ENCODE results near the gene GPR84.
A peak's percentile ranks its signal among the peaks of the same experiment; 100 is the strongest.

The GPR84 gene

DNA sequence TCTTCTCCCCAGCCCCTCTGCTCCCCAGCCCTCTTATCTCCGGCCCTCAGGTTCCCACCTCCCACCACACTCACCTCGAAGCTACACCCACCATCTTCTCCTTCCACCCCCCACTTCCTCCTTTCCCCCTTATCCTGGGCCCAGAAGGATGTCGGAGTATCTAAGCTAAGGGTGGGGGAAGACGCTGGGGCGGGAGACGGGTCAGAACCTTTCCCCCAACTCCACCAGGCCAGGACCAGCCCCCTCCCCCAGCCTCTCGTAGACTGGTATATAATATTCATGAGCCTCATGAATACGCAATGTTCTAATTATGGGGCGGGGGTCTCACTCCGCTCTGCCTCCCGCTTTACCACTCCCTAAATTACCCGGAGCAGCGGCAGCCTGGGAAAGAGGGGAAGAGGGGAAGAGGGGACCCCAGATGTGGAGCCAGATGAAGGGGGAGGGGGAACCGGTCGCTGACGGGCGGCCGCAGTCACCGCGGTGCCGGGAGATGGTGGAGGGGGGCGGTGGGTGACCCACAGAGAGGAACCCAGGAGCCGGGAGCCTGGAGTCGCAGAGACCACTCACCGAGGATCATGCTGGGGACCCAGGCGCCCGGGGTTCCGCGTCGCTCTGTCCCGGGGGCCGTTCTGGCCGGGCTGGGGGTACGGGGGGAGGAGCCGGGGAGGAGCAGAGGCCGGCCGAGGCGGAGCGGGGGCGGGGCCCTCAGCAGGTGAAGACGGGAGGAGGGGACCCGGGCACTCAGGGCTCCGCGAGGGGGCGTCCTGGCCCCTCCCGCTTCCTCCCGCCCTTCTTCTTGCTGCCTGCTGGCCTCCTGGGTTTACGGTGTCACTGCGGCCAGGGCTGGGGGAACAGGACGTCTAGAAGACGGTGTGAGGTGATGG lies 26.6 kb upstream of the GPR84 start:
- no peak for DNase-seq

DNA sequence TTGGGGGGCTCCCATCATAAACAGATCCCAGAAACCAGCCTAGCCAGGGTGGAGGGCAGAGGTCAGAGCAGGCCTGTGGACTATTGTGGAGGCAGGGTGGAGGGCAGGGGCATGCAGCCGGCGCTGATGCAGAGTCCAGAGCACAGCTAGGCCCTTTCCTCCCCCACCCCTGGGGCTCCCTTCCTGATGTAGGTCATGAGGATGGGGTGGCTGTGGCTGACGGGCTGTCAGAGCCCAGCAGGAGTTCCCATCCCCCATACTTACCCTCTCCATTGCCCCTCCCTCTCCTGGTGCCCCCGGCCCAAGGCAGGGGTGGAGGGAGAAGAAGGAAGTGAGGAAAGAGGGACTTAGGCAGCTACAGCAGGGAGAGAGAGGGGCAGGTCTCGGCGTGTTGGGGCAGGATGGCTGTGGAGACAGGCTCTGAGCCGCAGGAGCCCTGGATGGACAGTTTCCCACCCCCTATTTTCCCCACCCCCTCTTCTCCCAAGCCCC lies 25.9 kb upstream of the GPR84 start:
- no peak for DNase-seq

DNA sequence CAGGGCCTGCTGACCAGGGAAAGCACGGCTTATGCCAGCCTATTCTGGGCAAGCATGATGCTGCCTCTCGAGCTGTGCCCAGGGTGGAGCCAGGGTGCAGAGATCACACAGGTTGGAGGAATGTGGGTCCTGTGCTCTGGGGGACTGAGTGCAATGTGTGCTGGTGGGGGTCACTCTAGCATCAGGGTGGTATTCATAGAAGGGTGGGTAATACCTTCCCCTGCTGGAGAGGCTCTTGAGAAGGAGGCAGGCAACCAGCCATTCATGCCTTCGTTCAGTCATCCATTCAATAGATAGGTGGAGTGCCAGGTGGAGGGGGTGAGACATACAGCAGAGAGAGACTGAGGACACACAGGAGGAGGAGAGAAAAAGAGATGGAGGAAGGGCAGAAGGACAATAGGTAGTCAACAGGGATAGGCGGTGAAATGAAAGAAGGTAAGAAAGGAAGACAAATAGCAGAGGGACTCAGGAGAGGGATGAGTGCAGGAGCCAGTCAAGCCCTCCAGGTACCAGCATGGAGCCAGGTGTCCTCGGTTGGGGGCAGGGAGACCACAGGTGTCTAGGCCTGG lies 25.4 kb upstream of the GPR84 start:
- DNase-seq: no peak

DNA sequence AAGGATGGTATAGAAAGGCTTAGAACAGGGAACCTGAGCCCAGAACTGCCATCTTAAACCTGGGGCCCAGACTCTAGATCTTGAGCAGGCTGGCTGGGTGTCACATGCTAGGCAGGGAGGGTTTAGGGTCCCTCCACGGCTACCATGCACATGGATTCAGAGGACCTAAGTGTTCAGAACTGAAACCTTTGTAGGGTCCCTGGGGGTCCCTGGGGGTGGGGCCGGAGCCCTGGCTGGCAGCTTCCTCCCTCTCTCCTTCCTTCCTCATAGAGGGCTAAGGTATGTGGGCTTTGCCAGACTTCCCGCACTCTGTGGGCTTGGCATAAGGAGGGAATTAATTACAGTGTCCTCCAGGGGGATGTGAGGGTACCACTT lies 24.8 kb upstream of the GPR84 start:
- no peak for DNase-seq

DNA sequence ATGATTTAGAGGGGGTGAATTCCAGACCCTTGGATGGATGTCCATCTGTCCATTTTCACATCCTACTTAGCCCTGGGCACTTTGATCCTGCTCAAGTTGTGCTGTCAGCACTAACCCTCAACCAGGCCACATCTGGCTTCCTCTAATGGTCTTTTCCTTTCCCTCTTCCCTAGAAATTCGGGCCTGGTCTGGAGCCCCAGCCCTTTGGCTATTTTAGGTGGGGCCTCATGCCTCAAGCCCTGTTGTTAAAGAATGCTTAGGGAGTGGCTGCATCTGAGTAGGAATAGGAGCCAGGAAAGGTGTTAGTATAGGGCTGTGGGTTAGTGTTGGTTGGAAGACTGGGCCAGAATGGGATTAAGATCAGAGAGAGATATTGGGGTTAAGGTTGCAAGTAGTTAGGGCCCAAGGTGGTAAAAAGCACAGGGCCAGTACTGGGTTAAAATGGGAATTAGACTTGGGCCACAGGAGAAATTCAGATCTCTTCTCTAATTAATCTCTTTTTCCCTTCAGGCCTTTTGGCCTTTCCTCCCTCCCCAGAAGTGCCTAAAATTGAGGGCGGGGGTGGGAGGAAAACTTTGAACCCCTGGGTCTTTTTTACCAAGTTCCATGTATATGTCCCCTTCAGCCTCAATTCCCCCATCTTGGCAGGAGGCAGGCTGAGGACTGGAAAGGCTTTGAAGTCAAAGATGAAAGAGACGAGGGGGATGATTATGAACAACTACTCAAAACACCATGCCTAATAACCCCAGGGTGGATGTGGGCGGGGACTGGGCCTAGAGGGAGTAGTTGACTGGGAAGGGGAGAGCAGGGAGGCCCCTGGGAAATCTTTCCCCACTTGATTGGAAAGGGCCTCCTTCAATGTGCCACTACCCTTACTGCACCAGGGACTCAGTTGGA lies 24.2 kb upstream of the GPR84 start:
- DNase-seq: no peak

DNA sequence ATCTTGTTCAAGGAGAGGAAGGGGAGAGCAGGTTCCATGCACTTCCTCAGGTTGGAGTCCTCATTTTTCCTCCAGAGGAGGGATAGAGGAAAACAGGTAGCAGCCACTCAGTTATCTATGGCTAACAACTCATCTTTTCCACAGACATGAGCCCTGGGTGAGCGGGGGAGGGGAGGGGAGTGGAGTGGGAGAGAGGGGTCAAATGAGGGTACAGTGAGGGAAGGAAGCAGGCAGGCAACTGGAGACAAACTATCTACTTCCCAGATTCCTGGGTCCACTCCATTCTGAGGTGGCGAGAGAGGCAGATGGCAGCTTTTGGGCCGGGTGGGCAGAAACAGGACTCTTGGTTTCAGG lies 22.8 kb upstream of the GPR84 start:
- no peak for DNase-seq

DNA sequence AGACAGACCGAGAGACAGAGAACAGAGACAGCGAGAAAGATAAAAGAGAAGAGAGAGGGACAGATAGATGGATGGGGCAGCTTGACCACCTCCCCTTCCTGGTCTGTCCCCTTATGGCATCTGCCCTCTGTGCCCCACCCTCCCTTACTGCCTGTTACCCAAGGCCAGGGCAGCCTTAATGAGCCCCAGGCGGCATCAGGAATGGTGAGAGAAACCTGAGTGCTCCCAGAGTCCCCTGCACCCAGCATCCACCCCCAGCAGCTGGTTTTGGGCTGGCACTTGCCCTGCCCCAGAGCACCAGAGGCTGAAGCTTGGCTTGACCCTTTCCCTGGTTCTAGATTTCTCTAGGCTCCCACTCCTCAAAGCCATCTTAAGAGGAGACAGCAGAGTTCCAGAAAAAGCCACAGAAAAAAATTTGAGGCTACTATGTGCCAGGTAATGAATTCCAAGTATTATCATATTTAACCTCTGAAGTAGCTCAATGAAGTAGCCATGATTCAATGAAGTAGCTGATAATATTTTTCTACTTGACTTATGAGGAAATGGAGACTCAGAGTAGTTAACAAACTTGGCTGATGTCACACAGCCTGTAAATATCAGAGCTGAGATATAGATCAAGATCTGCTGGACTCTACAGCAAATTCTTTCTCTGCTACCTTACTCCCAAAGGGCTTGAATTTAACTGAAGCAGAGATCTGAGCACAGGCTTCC lies 22.3 kb upstream of the GPR84 start:
- no peak for DNase-seq

DNA sequence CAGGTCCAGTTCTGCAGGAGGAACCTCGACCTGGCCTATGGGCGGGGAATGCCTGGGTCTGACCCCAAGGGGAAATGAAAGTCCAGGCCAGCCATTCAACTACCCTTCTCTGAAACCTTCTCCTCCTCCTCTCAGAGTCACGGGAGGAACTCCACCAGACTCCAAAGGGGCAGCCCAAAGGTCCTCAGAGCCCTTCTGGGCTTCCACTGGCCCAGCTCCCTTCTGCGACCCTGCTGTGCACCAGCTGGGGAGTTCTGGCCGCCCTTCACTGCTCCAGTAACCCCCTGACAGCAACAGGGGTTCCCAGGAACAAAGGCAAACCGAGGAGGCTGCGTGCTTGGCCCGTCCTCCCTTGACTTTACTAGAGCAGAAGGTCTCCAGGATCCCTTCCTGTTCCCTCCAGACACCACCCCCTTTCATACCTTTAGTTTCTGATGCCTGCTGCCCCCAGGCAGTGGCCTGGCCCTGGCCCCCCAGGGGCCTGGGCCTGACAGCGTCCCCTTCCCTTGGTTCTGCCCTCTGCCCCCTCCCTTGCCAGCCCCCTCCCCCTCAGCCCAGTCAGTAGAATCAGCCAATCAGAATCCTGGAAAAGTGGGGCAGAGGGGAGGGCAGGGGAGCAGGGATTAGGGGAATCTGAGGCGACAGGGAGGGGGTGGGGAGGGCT lies 21.1 kb upstream of the GPR84 start:
- no peak for DNase-seq

DNA sequence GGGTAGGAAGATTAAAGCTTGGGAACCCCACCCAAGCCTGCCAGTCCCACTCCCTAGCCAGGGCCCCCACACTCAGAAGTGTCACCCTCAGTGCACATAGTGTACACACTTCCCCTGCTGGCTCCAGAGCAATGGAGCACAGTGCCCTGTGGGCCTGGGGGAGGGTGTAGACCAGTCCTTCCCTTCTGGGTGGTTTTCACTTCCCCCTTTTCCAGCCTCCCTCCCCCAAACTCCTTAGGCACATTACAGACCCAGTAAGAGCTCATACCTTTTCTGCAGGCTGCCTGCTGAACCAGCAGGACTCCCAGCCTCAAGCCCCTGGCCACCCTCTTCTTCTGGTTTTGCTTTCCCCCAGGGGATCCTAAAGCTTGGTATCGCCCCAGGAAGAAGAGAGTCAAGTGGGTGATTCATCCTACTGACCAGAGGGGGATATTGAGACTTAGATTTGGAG lies 20.3 kb upstream of the GPR84 start, which contains the start of gene ZNF385A:
ZNF385A (minus strand) TSS at position 143 of the 451 bp plus-strand sequence. CDS start 219 bp downstream, outside the sequence.
- DNase-seq: no peak

DNA sequence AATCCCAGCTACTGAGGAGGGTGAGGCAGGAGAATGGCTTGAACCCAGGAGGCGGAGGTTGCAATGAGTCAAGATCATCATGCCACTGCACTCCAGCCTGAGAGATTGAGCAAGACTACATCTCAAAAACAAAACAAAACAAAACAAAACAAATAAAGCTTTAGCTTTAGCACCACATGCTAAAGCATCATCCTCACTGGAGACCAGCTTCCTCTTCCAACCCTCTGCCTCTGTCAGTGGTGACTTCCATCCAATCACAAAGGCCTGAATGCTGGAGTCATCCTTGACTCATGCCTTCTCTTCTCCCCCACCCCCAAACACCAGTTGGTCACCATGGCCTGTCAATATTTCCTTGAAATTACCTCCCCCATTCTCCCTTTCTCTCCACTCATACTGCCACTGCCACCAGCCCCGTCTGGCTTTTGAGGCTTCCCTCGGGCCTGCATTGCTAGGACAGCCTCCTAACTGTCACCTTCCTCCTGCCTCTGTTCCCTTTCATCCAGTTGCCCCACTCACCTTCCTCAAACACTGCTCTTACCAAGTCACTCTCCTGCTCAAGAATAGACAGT lies 18.8 kb upstream of the GPR84 start:
- peak; percentile 100 for DNase-seq

DNA sequence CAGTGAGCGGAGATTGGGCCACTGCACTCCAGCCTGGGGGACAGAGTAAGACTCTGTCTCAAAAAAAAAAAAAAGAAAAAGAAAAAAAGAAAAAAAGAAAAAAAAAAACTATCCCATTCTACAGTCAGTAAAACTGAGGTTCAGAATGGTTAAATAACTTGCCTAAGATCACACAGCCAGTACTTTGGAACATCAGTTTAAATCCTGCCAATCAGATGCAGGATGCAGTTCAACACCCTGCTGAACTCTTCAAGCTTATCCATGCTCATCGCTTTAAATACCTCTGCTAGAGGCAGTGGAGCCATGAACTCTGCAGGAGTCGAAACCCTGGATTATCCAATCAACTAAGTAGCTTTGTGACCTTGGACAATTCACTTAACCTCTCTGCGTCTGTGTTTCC lies 16.9 kb upstream of the GPR84 start:
- no peak for DNase-seq

DNA sequence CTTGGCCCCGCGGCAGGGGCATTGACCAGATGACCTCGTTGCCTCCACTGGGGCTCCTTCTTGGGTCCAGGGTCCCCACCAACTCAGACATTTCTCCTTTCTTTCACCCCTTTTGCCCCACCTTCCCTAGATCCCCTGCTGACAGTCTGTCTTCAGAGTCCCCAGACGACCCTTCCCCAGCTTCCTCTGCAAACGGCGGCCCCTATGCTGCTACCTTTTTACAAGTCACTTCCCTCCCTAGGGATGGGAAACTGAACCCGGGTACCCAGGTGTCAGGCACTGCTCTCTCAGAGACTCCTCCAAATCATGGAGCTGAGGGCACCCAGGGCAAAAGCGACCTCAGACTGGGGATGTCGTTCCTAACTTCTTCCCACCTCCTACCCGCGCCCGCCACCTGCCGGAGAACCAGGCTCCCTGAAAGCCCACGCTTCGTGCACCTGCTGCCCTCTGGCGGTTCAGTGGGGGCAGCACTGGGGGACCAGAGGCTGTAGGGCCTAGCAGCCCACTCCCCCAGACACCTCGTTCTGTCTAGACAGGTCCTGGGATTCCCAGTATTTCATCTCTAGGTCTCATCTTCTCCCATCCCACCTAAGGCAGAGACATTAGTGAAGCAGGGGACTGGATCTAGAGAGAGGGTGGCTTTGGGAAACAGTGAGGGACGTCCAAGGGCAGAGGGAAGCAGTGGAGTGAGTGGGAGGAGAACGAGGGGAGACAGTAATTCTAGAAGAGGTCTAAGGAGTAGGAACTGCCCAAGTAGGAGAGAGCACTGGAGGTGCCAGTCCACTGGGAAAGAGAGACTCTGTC lies 15.3 kb upstream of the GPR84 start:
- peak; percentile 100 for DNase-seq

DNA sequence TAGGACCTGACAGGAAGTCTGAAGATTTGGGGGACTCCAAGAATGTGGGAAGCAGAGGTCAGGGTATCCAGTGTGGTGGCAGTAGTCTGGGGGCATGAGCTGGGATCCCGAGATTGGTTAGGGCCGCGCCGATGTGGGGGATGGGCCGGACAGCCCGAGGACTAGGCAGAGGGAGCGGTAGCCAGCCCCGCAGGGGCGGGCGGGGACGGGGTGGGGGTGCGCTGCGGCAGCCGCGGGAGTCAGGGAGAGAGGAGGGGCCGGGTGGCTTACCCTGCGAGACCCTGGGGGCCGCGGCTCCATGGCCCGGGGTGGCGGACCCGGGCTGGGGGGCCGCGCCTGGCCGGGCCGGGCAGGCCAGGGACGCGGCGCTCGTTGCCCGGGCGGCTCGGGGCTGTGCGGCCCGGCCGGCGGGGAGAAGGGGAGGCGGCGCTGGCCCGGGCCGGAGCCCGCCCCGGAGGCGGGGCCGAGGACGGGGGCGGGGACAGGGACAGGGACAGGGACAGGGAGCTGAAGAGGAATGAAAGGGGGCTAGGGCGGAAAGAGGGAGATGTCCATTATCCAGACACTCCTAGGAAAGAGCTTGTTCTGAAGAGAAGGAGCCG lies 14.6 kb upstream of the GPR84 start:
- DNase-seq: peak; percentile 100

DNA sequence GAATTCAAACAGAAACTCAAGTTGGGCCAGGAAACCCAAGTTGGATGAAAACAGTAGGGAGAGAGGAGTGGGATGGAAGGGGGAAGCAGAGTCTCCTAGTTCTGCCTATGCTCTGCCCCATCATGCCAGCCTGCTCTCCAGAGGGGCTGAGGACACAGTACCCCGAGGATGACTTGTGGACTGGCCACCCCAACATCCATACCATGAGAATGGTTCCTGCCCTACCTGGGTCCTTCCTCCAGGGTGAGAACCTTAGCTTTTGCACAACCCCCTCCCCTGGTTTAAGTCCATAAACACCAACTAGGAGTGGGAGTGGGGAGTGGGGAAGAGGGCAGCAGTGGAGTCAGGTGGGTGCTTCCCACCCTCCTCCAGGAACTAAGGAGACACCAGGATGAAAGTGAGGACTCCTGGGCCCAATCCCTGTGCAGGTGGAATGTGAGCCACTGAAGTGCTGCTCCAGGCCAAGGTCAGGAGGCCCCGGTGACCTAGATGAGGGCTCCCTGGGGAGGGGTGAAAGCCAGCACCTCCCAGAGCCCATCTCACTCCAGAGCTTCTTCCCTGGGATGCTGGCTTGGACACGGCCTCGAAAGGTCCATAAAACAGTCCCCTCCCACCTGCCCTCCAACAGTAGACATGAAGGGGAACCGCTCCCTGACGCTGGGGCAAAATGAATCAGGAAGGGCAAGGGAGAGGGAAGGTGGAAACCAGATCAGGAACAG lies 13.7 kb upstream of the GPR84 start:
- DNase-seq: no peak

DNA sequence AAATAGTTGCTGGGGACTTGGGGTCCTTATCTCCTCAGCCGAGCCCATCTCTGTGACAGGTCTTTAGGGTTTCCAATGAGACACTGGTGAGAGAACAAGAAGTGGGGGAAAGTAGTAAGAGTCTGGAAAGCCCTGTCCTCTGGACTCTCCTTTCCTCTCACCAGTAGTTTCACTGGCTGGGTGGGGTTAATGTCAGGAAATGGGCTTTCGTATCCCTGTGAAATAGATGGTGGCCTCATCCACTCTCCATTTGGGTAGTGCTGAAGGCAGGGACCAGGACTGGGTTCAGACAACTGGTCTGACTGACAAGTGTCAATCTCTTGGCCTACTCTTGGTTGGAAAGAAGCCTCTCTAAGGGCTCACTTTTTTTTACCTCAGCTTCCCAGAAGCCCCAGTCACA lies 12.7 kb upstream of the GPR84 start:
- DNase-seq: no peak

DNA sequence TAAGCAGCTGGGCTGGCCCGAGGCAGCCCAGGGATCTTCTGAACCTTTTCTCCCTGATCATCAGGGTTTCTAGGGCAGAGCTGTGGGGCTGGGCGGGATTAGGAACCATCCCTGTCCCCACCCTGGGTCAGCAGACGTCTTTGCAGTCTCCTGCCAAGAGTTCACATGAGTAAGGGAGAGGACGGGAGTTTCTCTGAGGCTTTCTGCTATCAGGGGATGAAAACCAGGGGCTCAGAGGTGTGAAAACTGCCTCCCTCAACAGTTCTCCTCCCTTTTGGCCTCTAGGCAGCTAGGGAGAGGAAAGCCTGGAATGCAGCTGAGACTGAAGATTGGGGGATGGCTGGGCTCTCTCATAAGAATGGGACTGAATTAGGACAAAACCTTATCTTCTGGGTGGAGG lies 12.3 kb upstream of the GPR84 start:
- no peak for DNase-seq

DNA sequence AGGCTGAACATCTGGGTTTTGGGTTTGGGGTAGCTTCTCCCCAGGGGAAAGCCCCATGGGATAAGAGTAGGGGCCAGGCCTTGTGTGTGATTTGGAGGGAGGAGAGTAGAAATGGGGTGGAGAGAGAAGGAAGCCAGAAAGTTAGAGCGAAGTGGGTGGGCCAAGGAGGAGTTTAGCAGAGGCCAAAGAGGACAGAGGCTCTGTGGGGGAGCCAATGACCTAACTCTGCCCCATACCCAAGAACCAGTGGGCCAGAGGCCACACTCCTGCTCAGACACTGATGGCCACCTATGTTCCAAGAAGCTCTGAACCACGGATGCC lies 10.9 kb upstream of the GPR84 start:
- DNase-seq: no peak

DNA sequence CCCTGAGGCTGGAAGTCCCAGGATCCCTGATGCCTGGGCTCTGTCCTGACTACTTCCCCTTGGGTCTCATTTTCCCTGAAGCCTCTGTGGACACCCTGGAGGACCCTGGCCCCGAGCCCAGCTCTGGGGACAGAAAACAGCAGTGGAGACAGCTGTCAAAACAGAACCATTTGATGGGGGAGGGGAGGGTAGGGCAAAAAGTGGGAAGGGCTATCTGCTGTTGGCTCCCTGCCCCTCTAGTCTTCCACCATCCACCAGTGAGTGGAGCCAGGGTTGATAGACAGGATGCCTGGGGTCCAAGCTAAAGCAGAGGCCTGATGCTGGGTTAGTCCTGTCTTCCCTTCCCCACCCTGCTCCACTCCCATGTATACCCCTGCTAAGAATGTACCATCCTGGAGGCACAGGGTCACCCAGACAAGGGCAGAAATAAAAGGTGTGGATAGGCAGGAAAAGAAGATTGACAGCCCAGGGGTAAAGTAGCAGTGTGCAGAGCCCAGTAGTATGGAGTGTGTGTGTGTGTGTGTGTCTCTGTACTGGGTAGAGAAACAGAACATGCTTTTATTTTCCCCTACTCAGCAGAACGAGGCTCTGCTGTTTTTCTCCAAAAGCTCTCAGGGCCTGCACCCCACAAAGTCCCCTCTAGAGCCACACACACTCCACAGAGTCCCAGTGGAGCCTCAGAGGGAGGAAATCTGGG lies 10.4 kb upstream of the GPR84 start:
- DNase-seq: no peak

Data from T1000 (cell line).